WTC11 (cell line): ENCODE measurements around the gene EFCAB5. TPM values are rescaled to one million over a fixed set of nuclear protein-coding genes. Genes with fewer than 3 reads are reported as not detected.

Source experiments
- AFF4 ChIP-seq: sonication (generic); formaldehyde crosslinking; IDR thresholded peaks from 2 replicates; pipeline ENCODE4 v1.8.1; 2023; ENCODE audit warnings: mild to moderate bottlenecking, missing genetic modification reagents, borderline replicate concordance
- AR ChIP-seq: fragments of 250-450 bp; sonication (Bioruptor Pico); IDR thresholded peaks from 2 replicates; pipeline ENCODE4 v1.9.0; 2021; ENCODE audit warnings: mild to moderate bottlenecking
- ATF1 ChIP-seq: sonication (generic); formaldehyde crosslinking; IDR thresholded peaks from 2 replicates; pipeline ENCODE4 v1.8.1; 2023; ENCODE audit warnings: mild to moderate bottlenecking, moderate library complexity, missing genetic modification reagents
- ATF2 ChIP-seq: sonication (generic); formaldehyde crosslinking; IDR thresholded peaks from 2 replicates; pipeline ENCODE4 v1.8.1; 2022; ENCODE audit warnings: low read depth, missing genetic modification reagents, borderline replicate concordance
- CBFB ChIP-seq: sonication (generic); formaldehyde crosslinking; IDR thresholded peaks from 2 replicates; pipeline ENCODE4 v1.8.1; 2022; ENCODE audit warnings: mild to moderate bottlenecking, low read depth, missing genetic modification reagents
- CREB1 ChIP-seq: sonication (generic); formaldehyde crosslinking; IDR thresholded peaks from 2 replicates; pipeline ENCODE4 v1.8.0; 2023; ENCODE audit warnings: mild to moderate bottlenecking, missing genetic modification reagents
- CREM ChIP-seq: sonication (generic); formaldehyde crosslinking; IDR thresholded peaks from 2 replicates; pipeline ENCODE4 v1.8.1; 2022; ENCODE audit warnings: mild to moderate bottlenecking, missing genetic modification reagents, moderate library complexity
- CTCF ChIP-seq: fragments of 200-600 bp; IDR thresholded peaks from 2 replicates; pipeline ENCODE4 v1.8.0; 2022; ENCODE audit warnings: antibody characterized with exemption
- E2F5 ChIP-seq: sonication (generic); formaldehyde crosslinking; IDR thresholded peaks from 2 replicates; pipeline ENCODE4 v1.8.1; 2022; ENCODE audit warnings: mild to moderate bottlenecking, moderate library complexity, missing genetic modification reagents
- EMX1 ChIP-seq: fragments of 250-450 bp; sonication (Bioruptor Pico); IDR thresholded peaks from 2 replicates; pipeline ENCODE4 v1.8.0; 2021; ENCODE audit warnings: mild to moderate bottlenecking
- ESRRA ChIP-seq: sonication (generic); formaldehyde crosslinking; IDR thresholded peaks from 2 replicates; pipeline ENCODE4 v1.8.1; 2022; ENCODE audit warnings: mild to moderate bottlenecking, missing genetic modification reagents, borderline replicate concordance
- ETV6 ChIP-seq: sonication (generic); formaldehyde crosslinking; IDR thresholded peaks from 2 replicates; pipeline ENCODE4 v1.8.1; 2022; ENCODE audit warnings: mild to moderate bottlenecking, missing genetic modification reagents
- FOXK1 ChIP-seq: sonication (generic); formaldehyde crosslinking; IDR thresholded peaks from 2 replicates; pipeline ENCODE4 v1.8.0; 2022; ENCODE audit warnings: mild to moderate bottlenecking, moderate library complexity, missing genetic modification reagents
- GRHL2 ChIP-seq: fragments of 250-450 bp; sonication (Bioruptor Pico); IDR thresholded peaks from 2 replicates; pipeline ENCODE4 v1.8.0; 2022; ENCODE audit warnings: mild to moderate bottlenecking, moderate library complexity; ENCODE audit not compliant: insufficient replicate concordance, severe bottlenecking
- IRF2 ChIP-seq: sonication (generic); formaldehyde crosslinking; IDR thresholded peaks from 2 replicates; pipeline ENCODE4 v1.8.0; 2022; ENCODE audit warnings: low read depth, missing genetic modification reagents, borderline replicate concordance
- JUN ChIP-seq: sonication (generic); formaldehyde crosslinking; IDR thresholded peaks from 2 replicates; pipeline ENCODE4 v1.8.0; 2023; ENCODE audit warnings: mild to moderate bottlenecking, missing genetic modification reagents
- NFE2L1 ChIP-seq: sonication (generic); formaldehyde crosslinking; IDR thresholded peaks from 2 replicates; pipeline ENCODE4 v1.8.1; 2023; ENCODE audit warnings: missing genetic modification reagents
- SP1 ChIP-seq: sonication (generic); formaldehyde crosslinking; conservative IDR thresholded peaks from 2 replicates; pipeline ENCODE4 v1.8.1; 2022; ENCODE audit warnings: missing genetic modification reagents
- ZBTB21 ChIP-seq: sonication (generic); formaldehyde crosslinking; IDR thresholded peaks from 2 replicates; pipeline ENCODE4 v1.8.1; 2023; ENCODE audit warnings: mild to moderate bottlenecking, missing genetic modification reagents, borderline replicate concordance
- ZNF121 ChIP-seq: sonication (generic); formaldehyde crosslinking; IDR thresholded peaks from 2 replicates; pipeline ENCODE4 v1.8.0; 2023; ENCODE audit warnings: missing genetic modification reagents
- ZNF232 ChIP-seq: sonication (generic); formaldehyde crosslinking; IDR thresholded peaks from 2 replicates; pipeline ENCODE4 v1.8.0; 2022; ENCODE audit warnings: mild to moderate bottlenecking, missing genetic modification reagents
- ZNF263 ChIP-seq: sonication (generic); formaldehyde crosslinking; IDR thresholded peaks from 2 replicates; pipeline ENCODE4 v1.8.1; 2022; ENCODE audit warnings: low read depth, mild to moderate bottlenecking, moderate library complexity, missing genetic modification reagents
- ZNF317 ChIP-seq: sonication (generic); formaldehyde crosslinking; IDR thresholded peaks from 2 replicates; pipeline ENCODE4 v1.8.1; 2023; ENCODE audit warnings: low read depth, mild to moderate bottlenecking, moderate library complexity, missing genetic modification reagents, borderline replicate concordance
- ZNF423 ChIP-seq: fragments of 250-450 bp; sonication (Bioruptor Pico); IDR thresholded peaks from 2 replicates; pipeline ENCODE4 v2.1.2; 2022; ENCODE audit warnings: mild to moderate bottlenecking, moderate library complexity
- ZNF425 ChIP-seq: fragments of 250-450 bp; sonication (Bioruptor Pico); conservative IDR thresholded peaks from 2 replicates; pipeline ENCODE4 v1.9.0; 2021; ENCODE audit warnings: mild to moderate bottlenecking
- ZNF671 ChIP-seq: fragments of 250-450 bp; sonication (Bioruptor Pico); IDR thresholded peaks from 2 replicates; pipeline ENCODE4 v1.8.0; 2021; ENCODE audit warnings: mild to moderate bottlenecking
- total RNA-seq: library from RNA; stranded (reverse); gene quantifications from 3 replicates; pipeline ENCODE4 v1.2.3, GENCODE V29; 2021

EFCAB5 gene
- total RNA-seq, 1 experiment from 2014 or later = 0.59 TPM

GRCh38 chr17:30116661-30117551 lies 175.5 kb downstream of the EFCAB5 start, which contains the start of gene NSRP1 (continued):
- TF ChIP-seq ZNF425 (CRISPR knock-in tag) (no peak), ATF2 (CRISPR knock-in tag) (no peak), ZNF232 (no peak), ESRRA (CRISPR knock-in tag) (no peak), GRHL2 (CRISPR knock-in tag) (no peak), ETV6 (peak; percentile 55; the same call in 1 of the 2 replicates), JUN (CRISPR knock-in tag) (no peak), ATF1 (no peak), EMX1 (CRISPR knock-in tag) (peak; percentile 39; the same call in 1 of the 2 replicates), ZBTB21 (CRISPR knock-in tag) (no peak; the same call in 1 of the 2 replicates), ZNF423 (no peak), FOXK1 (peak; percentile 84; the same call in 1 of the 2 replicates), AR (CRISPR knock-in tag) (no peak), CREM (CRISPR knock-in tag) (peak; percentile 82; the same call in 1 of the 2 replicates), CBFB (CRISPR knock-in tag) (no peak), ZNF671 (no peak), E2F5 (CRISPR knock-in tag) (0 out of 2 replicates have a peak, but pooled peaks have one; percentile 31), SP1 (CRISPR knock-in tag) (0 out of 2 replicates have a peak, but pooled peaks have one; percentile 17), ZNF263 (CRISPR knock-in tag) (no peak), CREB1 (CRISPR knock-in tag) (no peak), CTCF (no peak), IRF2 (CRISPR knock-in tag) (no peak), AFF4 (CRISPR knock-in tag) (no peak), NFE2L1 (CRISPR knock-in tag) (no peak), ZNF317 (CRISPR knock-in tag) (no peak), ZNF121 (CRISPR knock-in tag) (no peak)
